K562 (cell line): ENCODE results near the gene ZC3H18. TPM values are rescaled to one million over a fixed set of nuclear protein-coding genes. Genes with fewer than 3 reads are reported as not detected.

Source experiments
- ATAC-seq: fragments of 200-7000 bp; cut with Tn5 transposase; 3 replicates; pipeline ENCODE4 v1.9.1; 2020; ENCODE audit warnings: moderate library complexity
- BruUV-seq: library from RNA; stranded (reverse); fragments of 400-500 nt; replicated peaks from 2 replicates; lab custom pipeline; 2021; lab: Mats Ljungman, UMichigan
- CTCF ChIA-PET: fragments of 300-600 bp; formaldehyde crosslinking; extraction: SDS; loops from one replicate; lab custom pipeline; 2021; ENCODE audit warnings: low intra/inter-chr PET ratio; lab: Yijun Ruan, JAX
- POLR2A ChIA-PET: fragments of 300-600, 350-650 bp; sonication (Branson Sonifier 250); formaldehyde crosslinking; extraction: SDS; loops from one replicate; lab custom pipeline; 2021; ENCODE audit warnings: antibody characterized with exemption, inconsistent platforms; lab: Yijun Ruan, JAX
- DNase-seq, 4 experiments: peaks; one replicate each; pipeline versions ENCODE4 v3.0.0 to v3.0.0-alpha.2; 2011 to 2018; ENCODE audit warnings: low spot score in 3 of 4, mixed read lengths in 3 of 4; ENCODE audit errors: extremely low read depth in 1 of 4
- FAIRE-seq: peaks from 2 replicates; lab custom pipeline; 2011; peaks lifted over from hg19 to GRCh38; lab: Jason Lieb, UNC
- H2AFZ ChIP-seq: 2 replicates; pipeline ENCODE4 v1.6.0; 2011; ENCODE audit warnings: low read depth, low read length, control low read depth, inconsistent platforms
- H3K27ac ChIP-seq: fragments of 200-600 bp; 3 replicates; pipeline ENCODE4 v1.8.0; 2011; ENCODE audit warnings: low read depth, mild to moderate bottlenecking, control low read depth, inconsistent platforms, low read length, moderate library complexity, mixed read lengths; ENCODE audit errors: extremely low read depth
- H3K27me3 ChIP-seq, 2 experiments: fragments of 300-600 bp in 1 of 2; 2 replicates in 1 of 2; 3 replicates in 1 of 2; pipeline versions ENCODE4 v1.6.0 to v1.8.0; 2011; ENCODE audit warnings: inconsistent platforms in 2 of 2, low read length in 2 of 2, mild to moderate bottlenecking in 1 of 2, mixed read lengths in 1 of 2, moderate library complexity in 1 of 2; ENCODE audit not compliant: control insufficient read depth in 2 of 2, insufficient read depth in 2 of 2
- H3K36me3 ChIP-seq: fragments of 300-600 bp; 3 replicates; pipeline ENCODE4 v1.8.0; 2011; ENCODE audit warnings: mild to moderate bottlenecking, low read length, inconsistent platforms; ENCODE audit not compliant: control insufficient read depth, insufficient read depth
- H3K4me1 ChIP-seq, 2 experiments: fragments of 200-600 bp in 1 of 2; replicated peaks in 1 of 2; 2 replicates in 1 of 2; 3 replicates in 1 of 2; pipeline versions ENCODE4 v1.5.1 to v1.8.0; 2011; ENCODE audit warnings: inconsistent platforms in 2 of 2, low read length in 2 of 2, mild to moderate bottlenecking in 1 of 2, mixed read lengths in 1 of 2, moderate library complexity in 1 of 2; ENCODE audit not compliant: control insufficient read depth in 2 of 2, insufficient read depth in 2 of 2
- H3K4me2 ChIP-seq: 2 replicates; pipeline ENCODE4 v1.6.1; 2011; ENCODE audit warnings: low read length, control low read depth, inconsistent platforms, mixed read lengths; ENCODE audit not compliant: insufficient read depth
- H3K4me3 ChIP-seq: fragments of 200-600 bp; sonication (generic), shearing (Covaris generic); 2 replicates; pipeline ENCODE4 v1.5.1; 2016; ENCODE audit warnings: control low read depth, inconsistent platforms
- H3K79me2 ChIP-seq: fragments of 200-600 bp; 3 replicates; pipeline ENCODE4 v1.8.0; 2011; ENCODE audit warnings: low read length, inconsistent platforms; ENCODE audit not compliant: control insufficient read depth, insufficient read depth
- H3K9ac ChIP-seq, 2 experiments: 2 replicates each; pipeline versions ENCODE4 v1.6.0 to v1.6.1; 2011; ENCODE audit warnings: low read depth in 2 of 2, low read length in 2 of 2, control low read depth in 1 of 2, inconsistent platforms in 1 of 2, mild to moderate bottlenecking in 1 of 2, mixed read lengths in 1 of 2; ENCODE audit not compliant: insufficient read depth in 1 of 2
- H3K9me1 ChIP-seq: one replicate; pipeline ENCODE4 v1.6.0; 2011; ENCODE audit warnings: inconsistent platforms, mild to moderate bottlenecking, low read length, moderate library complexity; ENCODE audit not compliant: control insufficient read depth, insufficient read depth
- H3K9me3 ChIP-seq: replicated peaks from 2 replicates; pipeline ENCODE4 v1.5.1; 2011; ENCODE audit warnings: low read depth, low read length, inconsistent platforms; ENCODE audit not compliant: control insufficient read depth, insufficient read depth
- H4K20me1 ChIP-seq: replicated peaks from 2 replicates; pipeline ENCODE4 v1.6.1; 2011; ENCODE audit warnings: low read length, inconsistent platforms, mixed read lengths; ENCODE audit not compliant: control insufficient read depth, insufficient read depth
- CCNT2 ChIP-seq: IDR thresholded peaks from 2 replicates; pipeline ENCODE4 v1.6.1; 2011; ENCODE audit warnings: borderline replicate concordance, low read depth, mild to moderate bottlenecking, moderate library complexity, mixed read lengths, low read length; ENCODE audit not compliant: insufficient read length; ENCODE audit errors: extremely low read depth
- CHD1 ChIP-seq: fragments of 200-600 bp; sonication (generic); IDR thresholded peaks from one replicate; pipeline ENCODE4 v1.6.1; 2012; ENCODE audit warnings: mild to moderate bottlenecking, moderate library complexity, low read length, inconsistent platforms
- DEAF1 ChIP-seq: fragments of 450-650 bp; formaldehyde crosslinking; IDR thresholded peaks from 2 replicates; pipeline ENCODE4 v1.4.0; 2020; ENCODE audit warnings: mild to moderate bottlenecking, moderate library complexity
- HMGN3 ChIP-seq: IDR thresholded peaks from 2 replicates; pipeline ENCODE4 v1.6.1; 2011; ENCODE audit warnings: borderline replicate concordance, low read depth, mild to moderate bottlenecking, mixed read lengths, low read length; ENCODE audit not compliant: insufficient read length; ENCODE audit errors: extremely low read depth
- KDM5B ChIP-seq: fragments of 200-600 bp; sonication (generic); IDR thresholded peaks from 2 replicates; pipeline ENCODE4 v1.6.1; 2012; ENCODE audit warnings: low read depth, mild to moderate bottlenecking, moderate library complexity, low read length, control low read depth, inconsistent platforms; ENCODE audit not compliant: insufficient replicate concordance
- MAFG ChIP-seq: fragments of 450-650 bp; conservative IDR thresholded peaks from 2 replicates; pipeline ENCODE4 v1.6.1; 2016; ENCODE audit warnings: missing genetic modification characterization, missing compliant biosample characterization
- MYNN ChIP-seq, 2 experiments: sonication (generic); formaldehyde crosslinking in 1 of 2; IDR thresholded peaks; 2 replicates each; pipeline versions ENCODE4 v1.5.0 to v1.6.1; 2016 to 2020; ENCODE audit warnings: antibody characterized with exemption in 1 of 2, missing genetic modification reagents in 1 of 2
- POLR2G ChIP-seq: fragments of 200-400 bp; formaldehyde crosslinking; IDR thresholded peaks from 2 replicates; pipeline ENCODE4 v1.6.1; 2017; ENCODE audit warnings: low read depth, mild to moderate bottlenecking, antibody characterized with exemption, low read length, moderate library complexity
- RBM34 ChIP-seq: fragments of 200-400 bp; formaldehyde crosslinking; IDR thresholded peaks from 2 replicates; pipeline ENCODE4 v1.6.1; 2018; ENCODE audit warnings: low read length, borderline replicate concordance; ENCODE audit not compliant: insufficient read depth
- SNIP1 ChIP-seq: fragments of 450-650 bp; IDR thresholded peaks from 2 replicates; pipeline ENCODE4 v1.7.1; 2017; ENCODE audit warnings: low read depth, mild to moderate bottlenecking
- USF2 ChIP-seq: sonication (generic); formaldehyde crosslinking; IDR thresholded peaks from 2 replicates; pipeline ENCODE4 v1.5.0; 2020; ENCODE audit warnings: missing genetic modification reagents
- XRCC4 ChIP-seq: IDR thresholded peaks from one replicate; pipeline ENCODE4 v1.6.1; 2011; ENCODE audit not compliant: insufficient read depth, insufficient read length; ENCODE audit errors: extremely low read depth
- ZFPM2 ChIP-seq: fragments of 250-450 bp; sonication (Bioruptor Pico); IDR thresholded peaks from 2 replicates; pipeline ENCODE4 v1.5.1; 2022; ENCODE audit warnings: mild to moderate bottlenecking
- ZFX ChIP-seq: sonication (generic); formaldehyde crosslinking; IDR thresholded peaks from 2 replicates; pipeline ENCODE4 v1.8.0; 2022; ENCODE audit warnings: mild to moderate bottlenecking, missing genetic modification reagents, moderate library complexity
- ZNF766 ChIP-seq: fragments of 200-800 bp; sonication (Bioruptor generic); conservative IDR thresholded peaks from 2 replicates; pipeline ENCODE4 v1.6.1; 2016; ENCODE audit warnings: missing genetic modification characterization, missing compliant biosample characterization
- WGBS: fragments of 100-300 bp; shearing (Covaris generic); methylation state at CpG from one replicate; pipeline ENCODE4 v1.1.6; 2016; ENCODE audit warnings: low coverage, mixed read lengths; ENCODE audit not compliant: insufficient coverage; ENCODE audit errors: missing lambda C conversion rate; 5-methylcytosine and 5-hydroxymethylcytosine counted together
- in situ Hi-C: fragments of 300-500 bp; cut with MboI; formaldehyde crosslinking; loops from 4 replicates; pipeline ENCODE4 v1.15.0; 2018; ENCODE audit warnings: inconsistent platforms, mixed read lengths
- intact Hi-C: fragments of 100-400 bp; cut with micrococcal nuclease; formaldehyde crosslinking; loops from 2 replicates; pipeline ENCODE4 v1.14.2; 2022
- polyA plus RNA-seq, 8 experiments: library from polyadenylated mRNA; depleted of rRNA in 4 of 8; stranded (reverse) in 5 of 8; unstranded in 3 of 8; fragments of >200 nt; fragmentation: Nextera tagmentation in 2 of 8; fragmentation: Illumina TruSeq in 1 of 8; extraction: Ambion mirVana in 2 of 8; extraction: Trizol in 1 of 8; gene quantifications; 2 replicates each; pipeline versions ENCODE4 v1.2.1 to v1.2.3, GENCODE V29; 2011 to 2014; ENCODE audit warnings: inconsistent platforms in 1 of 8, missing spikeins in 1 of 8
- total RNA-seq, 7 experiments: library from RNA; depleted of rRNA in 6 of 7; stranded (reverse); fragments of >200 nt in 6 of 7; fragmentation: Illumina TruSeq in 2 of 7; extraction: Trizol in 2 of 7; gene quantifications; 2 replicates each; pipeline versions ENCODE4 v1.2.1 to v1.2.3, GENCODE V29; 2011 to 2021; ENCODE audit warnings: low replicate concordance in 1 of 7

Gene ZC3H18
- total and polyA plus RNA-seq, 9 of the 15 experiments (the other 6 are each of a cell fraction or from before 2014, with no cell fraction given) = 1.7 to 88.7 (median 26.9) TPM

- TF ChIP-seq CHD1 (no peak), ZFPM2 (no peak), MAFG (tag) (0 out of 2 replicates have a peak, but pooled peaks have one; percentile 17), CCNT2 (peak; percentile 31)
- TF ChIP-seq, all 486 proteins: peak for 29
Observed at GRCh38 chr16:88523309-88524161, 46.7 kb upstream of the ZC3H18 start (continued).

- H3K27me3 ChIP-seq = no peaks in the 10 kb centered on the region
- no TSS peak for BruUV-seq
- no peak overlapping the region for H3K4me3 ChIP-seq
- H2AFZ ChIP-seq = no peak overlapping the region
- no peak overlapping the region for H3K27ac ChIP-seq
- peaks cover 50% of the 10 kb centered on the region; the same call in 2 of the 3 replicates for H3K36me3 ChIP-seq
- FAIRE-seq (no peak), DNase-seq (no peak), ATAC-seq (no peak)
- H3K4me1 ChIP-seq = peaks cover 35 to 79% of the 10 kb centered on the region in 2 experiments
- peak overlapping the region in 1 of 2 experiments; percentile 86; a peak in 2 of 4 replicates for H3K9ac ChIP-seq
- H3K79me2 ChIP-seq = peaks cover 5% of the 10 kb centered on the region; the same call in 1 of the 3 replicates
- no peaks in the 10 kb centered on the region for H3K9me3 ChIP-seq
- in situ Hi-C loops (loop anchor here (10.0 kb wide), 1 partner anchor 80 kb away; no protein-coding TSS in a partner anchor), intact Hi-C loops (no loop called here)
- ChIA-PET POLR2A (interaction anchor here (1.6 kb wide), 1 partner anchor 269 kb away, joined by 8 read pairs; no protein-coding TSS in a partner anchor), CTCF (interaction anchor here (6.2 kb wide), 1 partner anchor 81 kb away, joined by 108 read pairs; no protein-coding TSS in a partner anchor)
- WGBS = 91% methylated on average over 7 of the region's 18 CpGs
- peaks cover 12% of the 10 kb centered on the region for H4K20me1 ChIP-seq
- no peak overlapping the region for H3K4me2 ChIP-seq
- H3K9me1 ChIP-seq = peaks cover 3% of the 10 kb centered on the region
- TF ChIP-seq POLR2G = peak; percentile 54
- TF ChIP-seq HMGN3 = peak; percentile 10
- no peak for TF ChIP-seq SNIP1
- no peak for TF ChIP-seq DEAF1 (CRISPR knock-in tag)
- TF ChIP-seq XRCC4 = no peak
- TF ChIP-seq RBM34 = no peak
- TF ChIP-seq KDM5B = no peak
- peak; percentile 16; the same call in 1 of the 2 replicates for TF ChIP-seq MYNN (IDR thresholded peaks at IDR 0.05)
- TF ChIP-seq MYNN (CRISPR knock-in tag; IDR thresholded peaks at IDR 0.05) = no peak
- TF ChIP-seq USF2 (CRISPR knock-in tag) = no peak
- TF ChIP-seq ZNF766 (CRISPR knock-in tag) = 0 out of 2 replicates have a peak, but pooled peaks have one; percentile 7
- no peak for TF ChIP-seq ZFX
Observed at GRCh38 chr16:88524274-88524972, 45.8 kb upstream of the ZC3H18 start.
